22Rv1 (cell line): ENCODE data around the gene STAT1.

ENCODE experiments used
- CTCF ChIP-seq: fragments of 450-650 bp; IDR thresholded peaks from 2 replicates; pipeline ENCODE4 v1.5.1; 2017; ENCODE audit warnings: mild to moderate bottlenecking
- ZFX ChIP-seq: fragments of 450-650 bp; IDR thresholded peaks from 2 replicates; pipeline ENCODE4 v1.6.1; 2017; ENCODE audit warnings: antibody characterized with exemption, borderline replicate concordance

- TF ChIP-seq CTCF, result no peak
- TF ChIP-seq ZFX, result no peak
Measured at GRCh38 chr2:191006997-191007783, 6.8 kb downstream of the STAT1 start.
